GM06990 (cell line): Measurements from ENCODE around the gene TEDC1.
A peak's percentile ranks its signal among the peaks of the same experiment; 100 is the strongest.

Experiments
- DNase-seq: peaks from one replicate; pipeline ENCODE4 v3.0.0-alpha.2; 2011; ENCODE audit not compliant: insufficient read length; ENCODE audit errors: extremely low read depth
- H3K27me3 ChIP-seq: replicated peaks from 2 replicates; pipeline ENCODE4 v1.6.0; 2011; ENCODE audit warnings: low read length; ENCODE audit not compliant: control insufficient read depth, insufficient read depth
- H3K36me3 ChIP-seq: 2 replicates; pipeline ENCODE4 v1.5.1; 2011; ENCODE audit warnings: low read length; ENCODE audit not compliant: control insufficient read depth, insufficient read depth
- H3K4me3 ChIP-seq: replicated peaks from 2 replicates; pipeline ENCODE4 v1.5.1; 2011; ENCODE audit warnings: low read depth, mild to moderate bottlenecking, control low read depth, low read length
- CTCF ChIP-seq: IDR thresholded peaks from 2 replicates; pipeline ENCODE4 v1.5.1; 2011; ENCODE audit warnings: low read length, control low read depth, mild to moderate bottlenecking, inconsistent platforms; ENCODE audit not compliant: insufficient read depth, poor library complexity, severe bottlenecking

TEDC1 gene

GRCh38 chr14:105519946-105520698 is 29.1 kb downstream of the TEDC1 start:
- no peak for TF ChIP-seq CTCF
- H3K36me3 ChIP-seq = no peaks in the 10 kb centered on the region
- H3K4me3 ChIP-seq = no peak overlapping the region
- H3K27me3 ChIP-seq = no peaks in the 10 kb centered on the region
- no peak for DNase-seq

GRCh38 chr14:105525326-105525725 is 34.3 kb downstream of the TEDC1 start:
- Histone ChIP-seq H3K27me3 (peaks cover 2% of the 10 kb centered on the region), H3K4me3 (no peak overlapping the region), H3K36me3 (no peaks in the 10 kb centered on the region)
- DNase-seq = no peak
- no peak for TF ChIP-seq CTCF

GRCh38 chr14:105525861-105526775 is 35.1 kb downstream of the TEDC1 start, which contains the start of gene TMEM121:
TMEM121 (plus strand) TSS chr14:105526583; CDS start chr14:105528835, 2,252 bp downstream.
- Histone ChIP-seq H3K4me3 (peak within 1 kb of the TSS; percentile 31), H3K27me3 (peaks cover 2% of the 10 kb centered on the region), H3K36me3 (no peaks in the 10 kb centered on the region)
- no peak for DNase-seq
- TF ChIP-seq CTCF = no peak

- Histone ChIP-seq H3K27me3 (peaks cover 2% of the 10 kb centered on the region), H3K36me3 (no peaks in the 10 kb centered on the region), H3K4me3 (peak overlapping the region; percentile 31)
- TF ChIP-seq CTCF = no peak
- DNase-seq = no peak
These were observed 35.8 kb downstream of the TEDC1 start for GRCh38 chr14:105526776-105527380.

- no peak for DNase-seq
- H3K27me3 ChIP-seq = peaks cover 2% of the 10 kb centered on the region
- no peaks in the 10 kb centered on the region for H3K36me3 ChIP-seq
- TF ChIP-seq CTCF = no peak
- H3K4me3 ChIP-seq = no peak overlapping the region
These were observed 36.4 kb downstream of the TEDC1 start for GRCh38 chr14:105527381-105527825.
